Mammary epithelial cell (primary cell): ENCODE measurements around the gene FCER1A.

Source experiments
- CTCF ChIP-seq, 2 donors: IDR thresholded peaks in 1 of 2; conservative IDR thresholded peaks in 1 of 2; 2 replicates each; pipeline ENCODE4 v1.5.1; 2011 to 2012; ENCODE audit warnings: inconsistent platforms in 2 of 2, low read length in 2 of 2, mild to moderate bottlenecking in 2 of 2, control low read depth in 1 of 2, low read depth in 1 of 2; ENCODE audit not compliant: insufficient read depth in 1 of 2; ENCODE audit errors: extremely low read depth in 1 of 2
- EZH2 ChIP-seq: IDR thresholded peaks from 2 replicates; pipeline ENCODE4 v1.6.1; 2012; ENCODE audit warnings: low read length, inconsistent platforms, borderline replicate concordance

- TF ChIP-seq CTCF (conservative IDR thresholded peaks at IDR 0.05 in 1 of 2, IDR thresholded peaks at IDR 0.05 in 1 of 2; ENCODE audit: extremely low read depth in 1 of 2, insufficient read depth in 1 of 2, low read depth in 1 of 2, low read length in 2 of 2) = no peak
- no peak for TF ChIP-seq EZH2
These were observed 37.4 kb downstream of the FCER1A start for GRCh38 chr1:159339536-159339935.
